ENCODE data around the gene CRKL. TPM values are rescaled to one million over a fixed set of nuclear protein-coding genes. Genes with fewer than 3 reads are reported as not detected.

Gene CRKL
- total RNA-seq, 1 experiment from 2014 or later, result 27.4 TPM

- peak; percentile 53 for DNase-seq (ENCODE audit: low spot score)
These were observed 64.8 kb downstream of the CRKL start, which contains the start of gene LZTR1 for GRCh38 chr22:20981787-20982562. TSS of gene LZTR1 (plus strand) at chr22:20982297. CDS start at chr22:20982372, 75 bp downstream.

GRCh38 chr22:20982563-20982882 is 65.3 kb downstream of the CRKL start:
- no peak for DNase-seq (ENCODE audit: low spot score)

- DNase-seq (ENCODE audit: low spot score), result no peak
These were observed 66.0 kb downstream of the CRKL start for GRCh38 chr22:20983081-20983771.

GRCh38 chr22:20985720-20986119 is 68.5 kb downstream of the CRKL start:
- DNase-seq (ENCODE audit: low spot score), result no peak

GRCh38 chr22:20986365-20986764 is 69.2 kb downstream of the CRKL start:
- DNase-seq (ENCODE audit: low spot score), result no peak

GRCh38 chr22:20987375-20987774 is 70.2 kb downstream of the CRKL start:
- no peak for DNase-seq (ENCODE audit: low spot score)

- no peak for DNase-seq (ENCODE audit: low spot score)
These were observed 71.5 kb downstream of the CRKL start for GRCh38 chr22:20988573-20989322.

- DNase-seq (ENCODE audit: low spot score), result no peak
These were observed 72.3 kb downstream of the CRKL start for GRCh38 chr22:20989323-20990138.

GRCh38 chr22:20990184-20991180 is 73.3 kb downstream of the CRKL start:
- DNase-seq (ENCODE audit: low spot score), result no peak

- no peak for DNase-seq (ENCODE audit: low spot score)
These were observed 74.2 kb downstream of the CRKL start for GRCh38 chr22:20991252-20992055.

GRCh38 chr22:20992056-20992442 is 74.8 kb downstream of the CRKL start:
- DNase-seq (ENCODE audit: low spot score), result no peak

GRCh38 chr22:20992456-20993303 is 75.5 kb downstream of the CRKL start:
- DNase-seq (ENCODE audit: low spot score), result no peak

GRCh38 chr22:20993304-20994127 is 76.3 kb downstream of the CRKL start:
- no peak for DNase-seq (ENCODE audit: low spot score)

- no peak for DNase-seq (ENCODE audit: low spot score)
These were observed 77.1 kb downstream of the CRKL start for GRCh38 chr22:20994128-20994901.

- no peak for DNase-seq (ENCODE audit: low spot score)
These were observed 77.7 kb downstream of the CRKL start for GRCh38 chr22:20994902-20995241.

GRCh38 chr22:20995329-20996030 is 78.3 kb downstream of the CRKL start:
- DNase-seq (ENCODE audit: low spot score), result no peak

- no peak for DNase-seq (ENCODE audit: low spot score)
These were observed 78.8 kb downstream of the CRKL start for GRCh38 chr22:20996031-20996410.
